Measurements from ENCODE around the gene MROH2B.

The MROH2B gene

DNA sequence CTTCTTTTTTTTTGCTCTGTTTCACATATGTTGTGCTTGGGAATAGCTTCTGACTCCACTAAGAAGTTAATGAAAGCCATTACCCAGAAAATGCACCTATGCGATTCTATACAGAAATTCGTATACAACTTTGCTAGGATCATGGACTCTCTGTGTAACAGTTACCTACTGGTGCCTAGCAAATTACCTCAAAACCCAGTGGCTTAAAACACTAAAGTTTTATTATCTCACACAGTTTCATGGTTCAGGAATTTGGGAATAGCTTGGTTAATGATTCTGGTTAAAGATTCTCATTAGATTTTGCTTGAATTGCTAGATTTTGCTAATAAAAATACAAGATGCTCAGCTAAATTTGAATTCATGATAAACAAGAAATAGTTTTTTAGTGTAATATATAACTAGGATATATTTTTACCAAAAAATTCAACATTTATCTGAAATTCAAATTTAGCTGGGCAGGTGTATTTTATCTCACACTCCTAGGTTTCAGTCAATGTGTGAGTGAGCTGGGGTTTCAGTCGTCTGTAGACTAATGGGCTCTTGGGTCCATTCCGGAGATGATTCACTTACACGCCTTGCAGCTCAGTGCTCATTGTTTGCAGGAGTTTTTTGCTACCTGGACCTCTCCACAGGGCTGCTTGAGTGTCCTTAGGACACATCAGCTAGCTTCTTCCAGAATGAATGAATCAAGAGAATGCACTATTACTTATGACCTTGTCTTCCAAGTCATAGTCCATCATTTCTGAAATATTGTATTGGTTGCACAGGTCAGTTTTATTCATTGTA, 75.1 kb downstream of the MROH2B start:
- Mint-ChIP-seq H3K36me3 (ENCODE audit: low read depth) (no peaks in the 10 kb centered on the region), H3K27me3 (ENCODE audit: low read depth) (no peaks in the 10 kb centered on the region)

DNA sequence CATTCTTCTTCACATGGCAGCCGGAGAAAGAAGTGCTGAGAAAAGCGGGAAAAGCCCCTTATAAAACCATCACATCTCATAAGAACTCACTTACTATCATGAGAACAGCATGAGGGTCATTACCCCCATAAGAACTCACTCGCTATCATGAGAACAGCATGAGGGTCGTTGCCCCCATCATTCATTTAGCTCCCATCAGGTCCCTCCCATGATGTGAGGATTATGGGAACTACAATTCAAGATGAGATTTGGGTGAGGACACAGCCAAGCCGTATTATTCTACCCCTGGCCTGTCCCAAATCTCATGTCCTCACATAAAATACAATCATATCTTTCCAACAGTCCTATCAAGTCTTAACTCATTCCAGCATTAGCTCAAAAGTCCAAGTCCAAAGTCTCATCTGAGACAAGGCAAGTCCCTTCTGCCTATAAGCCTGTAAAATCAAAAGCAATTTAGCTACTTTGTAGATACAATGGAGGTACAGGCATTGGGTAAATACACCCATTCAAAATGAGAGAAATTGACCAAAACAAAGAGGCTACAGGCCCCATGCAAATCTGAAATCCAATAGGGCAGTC, 79.1 kb downstream of the MROH2B start:
- H3K27me3 Mint-ChIP-seq (ENCODE audit: low read depth): peaks cover 4% of the 10 kb centered on the region
- peaks cover under 1% of the 10 kb centered on the region for H3K9me3 Mint-ChIP-seq
- no peaks in the 10 kb centered on the region for H3K36me3 Mint-ChIP-seq (ENCODE audit: low read depth)
- peaks cover 29% of the 10 kb centered on the region for H3K4me1 Mint-ChIP-seq
- no peak for TF ChIP-seq CTCF (IDR thresholded peaks at IDR 0.05; ENCODE audit: unreplicated experiment in 3 of 3)
- no peak overlapping the region for H3K4me3 Mint-ChIP-seq
- H3K27ac Mint-ChIP-seq: peak overlapping the region; percentile 78 to 97 (median 93)

More for the DNA sequence above, 75.1 kb downstream of the MROH2B start:
- H3K27ac Mint-ChIP-seq: peak overlapping the region in 1 of 3 experiments; percentile 58
- no peaks in the 10 kb centered on the region for H3K9me3 Mint-ChIP-seq
- H3K4me3 Mint-ChIP-seq: no peak overlapping the region
- no peak for TF ChIP-seq CTCF (IDR thresholded peaks at IDR 0.05; ENCODE audit: unreplicated experiment in 3 of 3)
- H3K4me1 Mint-ChIP-seq: peaks cover 29% of the 10 kb centered on the region

DNA sequence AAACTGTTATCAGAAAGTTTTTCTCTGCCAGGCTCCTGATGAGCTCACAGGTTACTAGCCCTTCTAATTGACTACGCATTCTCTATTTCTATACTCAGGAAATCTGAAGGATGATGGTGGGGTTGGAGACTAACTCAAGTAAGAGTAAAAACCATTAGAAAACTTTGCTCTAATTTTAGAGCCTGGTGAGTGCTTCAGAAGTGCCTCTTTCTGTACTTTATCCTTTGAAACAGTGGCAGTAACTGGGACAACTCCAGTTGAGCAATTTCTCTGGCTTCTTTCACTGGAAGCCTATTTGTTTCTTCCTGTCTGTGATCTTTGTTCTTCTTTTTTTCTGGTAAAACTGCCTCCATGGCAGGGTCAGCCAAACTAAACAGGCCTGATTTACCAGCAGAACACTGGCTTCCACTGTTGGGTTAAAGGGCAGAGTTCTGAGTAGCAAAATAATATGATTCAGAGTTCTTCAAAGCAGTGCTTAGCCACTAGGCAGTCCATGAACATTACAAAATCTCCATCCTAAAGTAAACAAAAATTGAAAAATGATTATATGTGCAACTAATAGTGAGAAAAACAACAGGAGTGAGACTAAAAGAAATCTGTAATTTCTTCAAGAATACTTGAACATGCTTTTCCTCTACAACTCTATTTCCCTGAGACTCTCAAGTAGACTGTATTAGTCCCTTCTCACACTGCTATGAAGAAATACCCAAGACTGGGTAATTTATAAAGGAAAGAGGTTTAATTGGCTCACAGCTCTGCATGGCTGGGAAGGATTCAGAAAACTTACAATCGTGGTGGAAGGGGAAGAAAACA, 79.8 kb downstream of the MROH2B start:
- peaks cover 4% of the 10 kb centered on the region for H3K27me3 Mint-ChIP-seq (ENCODE audit: low read depth)
- H3K4me3 Mint-ChIP-seq: no peak overlapping the region
- H3K27ac Mint-ChIP-seq: peak overlapping the region; percentile 78 to 97 (median 93)
- H3K4me1 Mint-ChIP-seq: peaks cover 29% of the 10 kb centered on the region
- no peak for TF ChIP-seq CTCF (IDR thresholded peaks at IDR 0.05; ENCODE audit: unreplicated experiment in 3 of 3)
- H3K9me3 Mint-ChIP-seq: peaks cover 4% of the 10 kb centered on the region
- H3K36me3 Mint-ChIP-seq (ENCODE audit: low read depth): peaks cover 5% of the 10 kb centered on the region

DNA sequence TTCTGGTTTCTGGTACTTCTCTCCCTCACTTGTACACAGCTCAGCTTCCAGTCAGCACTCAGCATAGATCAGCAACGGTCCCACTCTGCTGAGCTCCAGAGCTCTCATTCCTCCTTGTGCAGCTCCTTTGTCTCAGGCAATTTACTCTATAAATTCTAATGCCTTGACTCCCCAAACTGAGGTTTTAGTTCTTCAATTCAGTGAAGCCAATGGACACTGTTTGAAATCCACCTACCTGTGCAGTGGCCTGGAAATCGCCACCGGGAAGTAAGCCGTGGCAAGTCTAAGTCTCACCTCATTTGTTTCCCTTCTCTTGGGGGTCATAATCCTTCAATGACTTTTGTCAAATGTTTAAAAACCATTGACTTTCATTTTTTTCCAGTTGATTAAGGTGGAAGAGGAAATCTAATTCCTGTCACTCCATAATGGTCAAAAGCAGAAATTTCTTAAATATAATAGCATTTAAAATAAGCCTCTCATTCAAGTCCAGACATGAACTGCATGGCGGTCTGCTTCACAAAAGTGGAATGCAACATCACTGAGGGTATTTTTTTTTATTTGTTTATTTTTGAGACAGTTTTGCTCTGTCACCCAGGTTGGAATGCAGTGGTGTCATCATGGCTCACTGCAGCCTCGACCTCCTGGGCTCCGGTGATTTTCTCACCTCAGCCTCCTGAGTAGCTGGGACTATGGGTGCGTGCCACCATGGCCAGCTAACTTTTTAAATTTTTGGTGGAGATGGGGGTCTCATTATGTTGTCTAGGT, 82.2 kb downstream of the MROH2B start:
- Mint-ChIP-seq H3K4me3 (no peak overlapping the region), H3K27me3 (ENCODE audit: low read depth) (peaks cover 4% of the 10 kb centered on the region), H3K27ac (peak overlapping the region in 2 of 3 experiments; percentile 4 to 18), H3K9me3 (peaks cover 4% of the 10 kb centered on the region), H3K4me1 (peaks cover 29% of the 10 kb centered on the region), H3K36me3 (ENCODE audit: low read depth) (peaks cover 5% of the 10 kb centered on the region)
- TF ChIP-seq CTCF (IDR thresholded peaks at IDR 0.05; ENCODE audit: unreplicated experiment in 3 of 3): no peak

DNA sequence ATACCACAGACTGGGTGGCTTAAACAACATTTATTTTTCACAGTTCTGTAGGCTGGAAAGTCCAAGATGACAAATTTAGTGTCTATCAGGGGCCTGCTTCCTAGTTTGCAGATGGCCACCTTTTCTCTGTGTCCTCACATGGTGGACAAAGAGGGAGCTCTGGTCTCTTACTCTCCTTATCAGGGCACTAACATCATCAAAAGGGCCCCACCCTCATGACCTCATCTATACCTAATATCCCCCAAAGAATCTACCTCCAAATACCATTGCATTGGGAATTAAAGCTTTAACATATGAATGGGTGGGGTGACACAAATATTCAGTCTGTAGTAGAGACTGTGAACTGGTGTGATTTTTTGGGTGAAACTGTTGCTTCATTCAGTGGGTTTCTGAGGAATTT, 83.8 kb downstream of the MROH2B start:
- peaks cover 4% of the 10 kb centered on the region for H3K9me3 Mint-ChIP-seq
- TF ChIP-seq CTCF (IDR thresholded peaks at IDR 0.05; ENCODE audit: unreplicated experiment in 3 of 3): no peak
- peaks cover 23% of the 10 kb centered on the region for H3K4me1 Mint-ChIP-seq
- H3K27ac Mint-ChIP-seq: no peak overlapping the region
- H3K4me3 Mint-ChIP-seq: no peak overlapping the region
- peaks cover 9% of the 10 kb centered on the region for H3K36me3 Mint-ChIP-seq (ENCODE audit: low read depth)
- peaks cover 4% of the 10 kb centered on the region for H3K27me3 Mint-ChIP-seq (ENCODE audit: low read depth)
